ENCODE measurements around the gene APOD.

The APOD gene

DNA sequence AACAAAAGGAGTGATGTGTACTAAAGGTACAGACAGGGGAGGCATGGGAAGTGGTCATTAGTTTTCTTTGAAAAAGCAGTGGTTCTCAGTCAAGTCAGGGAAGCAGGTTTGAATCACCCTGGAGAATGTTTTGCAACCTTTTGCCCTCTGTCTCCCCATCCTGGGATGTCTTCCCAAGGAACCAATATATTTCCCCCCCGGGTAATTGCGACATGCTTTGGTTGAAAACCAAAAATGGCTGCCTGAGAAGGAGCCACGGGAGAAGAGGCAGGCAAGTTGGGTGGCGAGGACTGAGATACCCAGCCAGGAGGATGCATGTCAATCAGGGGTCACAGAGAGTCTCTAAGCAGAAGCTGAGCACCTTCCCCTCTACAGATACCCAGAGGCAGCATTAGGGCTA is 20.4 kb downstream of the APOD start:
- no peak overlapping the region for H3K27ac ChIP-seq (ENCODE audit: low read length)
- H3K36me3 ChIP-seq (replicated peaks; ENCODE audit: insufficient read depth, low read length) = no peaks in the 10 kb centered on the region

DNA sequence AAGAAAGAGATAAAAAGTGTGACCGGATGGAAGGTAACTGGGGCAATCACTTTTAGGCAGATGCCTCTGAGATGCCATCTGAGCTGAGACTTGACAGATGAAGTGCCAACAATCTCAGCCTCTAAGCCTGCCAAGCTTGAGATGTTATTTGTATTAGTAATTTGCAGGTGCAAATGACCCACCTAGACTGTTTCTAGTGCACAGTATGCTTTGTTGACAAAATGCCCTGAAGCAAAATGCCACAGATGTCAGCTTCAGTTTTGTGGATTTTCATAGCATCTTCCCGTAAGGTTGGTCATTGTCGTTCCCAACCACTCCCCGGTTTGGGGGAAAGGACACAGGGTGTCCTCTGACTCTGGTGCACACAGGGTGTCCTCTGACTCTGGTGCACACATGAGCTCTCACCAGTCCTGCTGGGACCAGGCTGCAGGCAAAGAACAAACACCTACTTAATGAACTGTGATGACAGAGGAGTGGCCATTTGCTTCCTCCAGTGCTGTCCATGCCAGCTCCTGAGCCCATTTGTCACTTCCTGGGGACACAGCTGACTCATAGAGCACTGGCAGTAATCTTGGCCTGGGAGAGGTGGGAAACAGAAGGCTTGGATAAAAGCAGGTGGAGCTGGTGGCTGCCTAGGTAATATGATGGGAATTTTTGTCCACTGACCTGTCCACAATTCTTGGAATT is 23.9 kb downstream of the APOD start:
- H3F3A ChIP-seq (ENCODE audit: insufficient read depth, low read length) = no peaks in the 10 kb centered on the region
- H3K9ac ChIP-seq (ENCODE audit: low read length) = no peak overlapping the region
- H3K9me3 ChIP-seq (replicated peaks; ENCODE audit: insufficient read depth, low read length) = no peaks in the 10 kb centered on the region
- TF ChIP-seq, protein P1, sequence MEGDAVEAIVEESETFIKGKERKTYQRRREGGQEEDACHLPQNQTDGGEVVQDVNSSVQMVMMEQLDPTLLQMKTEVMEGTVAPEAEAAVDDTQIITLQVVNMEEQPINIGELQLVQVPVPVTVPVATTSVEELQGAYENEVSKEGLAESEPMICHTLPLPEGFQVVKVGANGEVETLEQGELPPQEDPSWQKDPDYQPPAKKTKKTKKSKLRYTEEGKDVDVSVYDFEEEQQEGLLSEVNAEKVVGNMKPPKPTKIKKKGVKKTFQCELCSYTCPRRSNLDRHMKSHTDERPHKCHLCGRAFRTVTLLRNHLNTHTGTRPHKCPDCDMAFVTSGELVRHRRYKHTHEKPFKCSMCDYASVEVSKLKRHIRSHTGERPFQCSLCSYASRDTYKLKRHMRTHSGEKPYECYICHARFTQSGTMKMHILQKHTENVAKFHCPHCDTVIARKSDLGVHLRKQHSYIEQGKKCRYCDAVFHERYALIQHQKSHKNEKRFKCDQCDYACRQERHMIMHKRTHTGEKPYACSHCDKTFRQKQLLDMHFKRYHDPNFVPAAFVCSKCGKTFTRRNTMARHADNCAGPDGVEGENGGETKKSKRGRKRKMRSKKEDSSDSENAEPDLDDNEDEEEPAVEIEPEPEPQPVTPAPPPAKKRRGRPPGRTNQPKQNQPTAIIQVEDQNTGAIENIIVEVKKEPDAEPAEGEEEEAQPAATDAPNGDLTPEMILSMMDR (IDR thresholded peaks at IDR 0.05; ENCODE audit: low read length) = no peak
- TF ChIP-seq EZH2 (optimal IDR thresholded peaks at IDR 0.05; ENCODE audit: low read depth, low read length) = no peak
- H3K4me1 ChIP-seq (ENCODE audit: low read length) = no peaks in the 10 kb centered on the region
- H3K27ac ChIP-seq (ENCODE audit: low read length) = no peak overlapping the region
- no peak for DNase-seq
- no peaks in the 10 kb centered on the region for H3K79me2 ChIP-seq (ENCODE audit: low read length)
- no peak overlapping the region for H2AFZ ChIP-seq (ENCODE audit: low read length)
- no peaks in the 10 kb centered on the region for H4K20me1 ChIP-seq (ENCODE audit: insufficient read depth, low read length)
- H3K4me3 ChIP-seq (ENCODE audit: low read length) = no peak overlapping the region
- no peaks in the 10 kb centered on the region for H3K36me3 ChIP-seq (replicated peaks; ENCODE audit: insufficient read depth, low read length)
- no peaks in the 10 kb centered on the region for H3K27me3 ChIP-seq (replicated peaks; ENCODE audit: insufficient read depth, low read length)
- no peaks in the 10 kb centered on the region for H3K9me2 ChIP-seq (replicated peaks; ENCODE audit: insufficient read depth, low read length)
- H3K4me2 ChIP-seq (ENCODE audit: low read depth, low read length) = no peak overlapping the region

More for the DNA sequence above, 20.4 kb downstream of the APOD start:
- DNase-seq = no peak
- Histone ChIP-seq H3K79me2 (ENCODE audit: low read length) (no peaks in the 10 kb centered on the region), H3K27me3 (replicated peaks; ENCODE audit: insufficient read depth, low read length) (no peaks in the 10 kb centered on the region), H3F3A (ENCODE audit: insufficient read depth, low read length) (no peaks in the 10 kb centered on the region), H3K9me3 (replicated peaks; ENCODE audit: insufficient read depth, low read length) (no peaks in the 10 kb centered on the region), H2AFZ (ENCODE audit: low read length) (no peak overlapping the region), H3K9ac (ENCODE audit: low read length) (no peak overlapping the region), H3K4me1 (ENCODE audit: low read length) (no peaks in the 10 kb centered on the region), H3K4me2 (ENCODE audit: low read depth, low read length) (no peak overlapping the region), H4K20me1 (ENCODE audit: insufficient read depth, low read length) (no peaks in the 10 kb centered on the region), H3K4me3 (ENCODE audit: low read length) (no peak overlapping the region), H3K9me2 (replicated peaks; ENCODE audit: insufficient read depth, low read length) (no peaks in the 10 kb centered on the region)
- TF ChIP-seq, protein P1 (IDR thresholded peaks at IDR 0.05; ENCODE audit: low read length) = no peak
- TF ChIP-seq EZH2 (optimal IDR thresholded peaks at IDR 0.05; ENCODE audit: low read depth, low read length) (no peak), EZH2phosphoT487 (IDR thresholded peaks at IDR 0.05; ENCODE audit: low read length) (no peak)

DNA sequence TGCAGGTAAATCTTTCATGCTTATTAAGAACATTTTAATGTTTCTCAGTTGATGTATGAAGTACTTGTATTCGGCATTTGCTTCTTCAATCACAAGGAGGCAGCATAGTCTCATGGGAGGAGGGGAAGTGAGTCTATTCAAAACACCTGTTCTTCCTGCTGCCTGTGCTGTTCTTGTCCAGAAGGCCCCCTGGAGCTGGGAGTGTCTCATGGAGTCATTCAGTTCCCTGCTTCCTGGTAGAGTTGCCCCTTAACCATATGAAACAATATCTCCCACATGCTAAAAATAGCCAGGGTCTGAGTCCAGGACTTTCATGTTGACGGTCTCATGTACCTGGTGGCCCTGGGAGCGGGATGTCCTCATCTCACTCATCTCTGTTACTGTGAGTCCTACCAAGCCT is 25.1 kb downstream of the APOD start:
- H3K27ac ChIP-seq (ENCODE audit: low read length) = no peak overlapping the region
- no peak overlapping the region for H3K4me3 ChIP-seq (ENCODE audit: low read length)
- no peak overlapping the region for H2AFZ ChIP-seq (ENCODE audit: low read length)
- H3K79me2 ChIP-seq (ENCODE audit: low read length) = no peaks in the 10 kb centered on the region
- no peak overlapping the region for H3K9ac ChIP-seq (ENCODE audit: low read length)
- no peak overlapping the region for H3K4me2 ChIP-seq (ENCODE audit: low read depth, low read length)
- DNase-seq = peak; percentile 78
- H4K20me1 ChIP-seq (ENCODE audit: insufficient read depth, low read length) = no peaks in the 10 kb centered on the region
- H3K9me2 ChIP-seq (replicated peaks; ENCODE audit: insufficient read depth, low read length) = no peaks in the 10 kb centered on the region
- no peaks in the 10 kb centered on the region for H3K9me3 ChIP-seq (replicated peaks; ENCODE audit: insufficient read depth, low read length)
- no peaks in the 10 kb centered on the region for H3K36me3 ChIP-seq (replicated peaks; ENCODE audit: insufficient read depth, low read length)
- TF ChIP-seq, protein P1 (IDR thresholded peaks at IDR 0.05; ENCODE audit: low read length) = peak; percentile 84
- no peak for TF ChIP-seq EZH2phosphoT487 (IDR thresholded peaks at IDR 0.05; ENCODE audit: low read length)
- H3K27me3 ChIP-seq (replicated peaks; ENCODE audit: insufficient read depth, low read length) = no peaks in the 10 kb centered on the region
- H3K4me1 ChIP-seq (ENCODE audit: low read length) = no peaks in the 10 kb centered on the region
- no peaks in the 10 kb centered on the region for H3F3A ChIP-seq (ENCODE audit: insufficient read depth, low read length)

All from MM.1S (cell line).